Activated CD4-positive, alpha-beta memory T cell treated with anti-CD3 and anti-CD28 coated beads for 36 hours (primary cell): ENCODE data around the gene ZNF837. TPM values are rescaled to one million over a fixed set of nuclear protein-coding genes. Genes with fewer than 3 reads are reported as not detected.
"Not testable (repeated sequence)": the region's sequence is repeated elsewhere in the genome, so short reads cannot be mapped to it uniquely, and the experiment has no call there.

Source experiments
- CTCF ChIA-PET: fragments of 350-600 bp; sonication (Branson Sonifier 250); formaldehyde crosslinking; loops from one replicate; lab custom pipeline; 2021; ENCODE audit warnings: antibody characterized with exemption, inconsistent platforms; lab: Charles Lee
- POLR2A ChIA-PET: fragments of 350-600 bp; sonication (Branson Sonifier 250); formaldehyde crosslinking; loops from one replicate; lab custom pipeline; 2021; ENCODE audit warnings: antibody characterized with exemption; lab: Charles Lee
- DNase-seq: peaks from one replicate; pipeline ENCODE4 v3.0.0-alpha.2; 2020
- H3K27ac Mint-ChIP-seq: one replicate; pipeline ENCODE4 v1.8.0; 2021; ENCODE audit warnings: mixed read lengths
- H3K27me3 Mint-ChIP-seq: one replicate; pipeline ENCODE4 v1.8.0; 2021; ENCODE audit warnings: mixed read lengths
- H3K36me3 Mint-ChIP-seq: one replicate; pipeline ENCODE4 v1.8.0; 2021; ENCODE audit warnings: mixed read lengths
- H3K4me1 Mint-ChIP-seq: one replicate; pipeline ENCODE4 v1.8.0; 2021; ENCODE audit warnings: low read depth, mixed read lengths
- H3K4me3 Mint-ChIP-seq: one replicate; pipeline ENCODE4 v1.8.0; 2021; ENCODE audit warnings: mild to moderate bottlenecking, mixed read lengths
- H3K9me3 Mint-ChIP-seq: one replicate; pipeline ENCODE4 v1.8.0; 2021; ENCODE audit warnings: mixed read lengths
- intact Hi-C: fragments of 100-400 bp; cut with micrococcal nuclease; formaldehyde crosslinking; loops from one replicate; pipeline ENCODE4 v1.15.1; 2023
- total RNA-seq, 2 experiments: library from RNA; stranded (reverse); gene quantifications; one replicate each; pipeline ENCODE4 v1.2.3, GENCODE V29; 2021

ZNF837 gene
- total RNA-seq, 2 experiments from 2014 or later = 2.1 to 2.4 TPM

GRCh38 chr19:58382997-58383603 lies 2.3 kb upstream of the ZNF837 start:
- CTCF ChIA-PET = no interaction called here
- H3K27me3 Mint-ChIP-seq = no peaks in the 10 kb centered on the region
- intact Hi-C loops = no loop called here
- H3K27ac Mint-ChIP-seq = peak overlapping the region; percentile 10
- peaks cover 31% of the 10 kb centered on the region for H3K4me1 Mint-ChIP-seq
- DNase-seq = no peak
- H3K36me3 Mint-ChIP-seq = peaks cover 13% of the 10 kb centered on the region
- POLR2A ChIA-PET = no interaction called here
- no peaks in the 10 kb centered on the region for H3K9me3 Mint-ChIP-seq
- H3K4me3 Mint-ChIP-seq = no peak overlapping the region

GRCh38 chr19:58381460-58382212 lies 806 bp upstream of the ZNF837 start:
- DNase-seq = no peak
- Mint-ChIP-seq H3K9me3 (no peaks in the 10 kb centered on the region), H3K27me3 (no peaks in the 10 kb centered on the region), H3K4me3 (peak overlapping the region; percentile 84), H3K27ac (peak overlapping the region; percentile 81), H3K36me3 (no peaks in the 10 kb centered on the region), H3K4me1 (peaks cover 28% of the 10 kb centered on the region)
- POLR2A ChIA-PET = interaction anchor here (0.8 to 1.7 kb wide), 5 partner anchors 19 to 174 kb away, joined by 3 to 6 read pairs (median 4); partner anchors contain the start of genes CHMP2A, ZNF497 and ZNF584
- intact Hi-C loops = loop anchor here (1.0 to 2.0 kb wide), 10 partner anchors 19 to 198 kb away; partner anchors contain the start of genes ERVK3-1, ZNF132, ZNF274 and ZNF446
- CTCF ChIA-PET = interaction anchor here (0.7 kb wide), 1 partner anchor 152 kb away, joined by 3 read pairs; no protein-coding TSS in a partner anchor

GRCh38 chr19:58380037-58380661 lies 681 bp downstream of the ZNF837 start:
- intact Hi-C loops = loop anchor here (1.0 to 2.0 kb wide), 5 partner anchors 53 to 139 kb away; partner anchors contain the start of genes ZBTB45, ZNF446 and ZSCAN22
- Mint-ChIP-seq H3K27me3 (no peaks in the 10 kb centered on the region), H3K36me3 (no peaks in the 10 kb centered on the region), H3K4me3 (peak overlapping the region; percentile 84), H3K27ac (peak overlapping the region; percentile 92), H3K9me3 (no peaks in the 10 kb centered on the region), H3K4me1 (peaks cover 17% of the 10 kb centered on the region)
- CTCF ChIA-PET = interaction anchor here (0.7 to 1.4 kb wide), 2 partner anchors 134 to 140 kb away, joined by 4 read pairs; partner anchors contain the start of gene ZBTB45
- DNase-seq = no peak
- POLR2A ChIA-PET = interaction anchor here (0.6 to 1.4 kb wide), 4 partner anchors 17 to 164 kb away, joined by 3 to 4 read pairs (median 3); partner anchors contain the start of genes TRIM28, ZNF497 and ZNF584

GRCh38 chr19:58379246-58379645 lies 1.6 kb downstream of the ZNF837 start:
- intact Hi-C loops = no loop called here
- ChIA-PET POLR2A (interaction anchor here (1.2 to 1.4 kb wide), 3 partner anchors 16 to 165 kb away, joined by 3 to 4 read pairs (median 3); partner anchors contain the start of genes TRIM28 and ZNF497), CTCF (interaction anchor here (1.4 kb wide), 1 partner anchor 141 kb away, joined by 4 read pairs; the partner anchor contains the start of gene ZBTB45)
- Mint-ChIP-seq H3K4me1 (peaks cover 15% of the 10 kb centered on the region), H3K27ac (peak overlapping the region; percentile 92), H3K4me3 (peak overlapping the region; percentile 84), H3K36me3 (no peaks in the 10 kb centered on the region), H3K9me3 (no peaks in the 10 kb centered on the region), H3K27me3 (no peaks in the 10 kb centered on the region)
- DNase-seq = no peak

GRCh38 chr19:58376724-58377123 lies 4.1 kb downstream of the ZNF837 start:
- H3K36me3 Mint-ChIP-seq, intact Hi-C loops, H3K27me3 Mint-ChIP-seq, H3K9me3 Mint-ChIP-seq, H3K27ac Mint-ChIP-seq, H3K4me1 Mint-ChIP-seq, POLR2A ChIA-PET, H3K4me3 Mint-ChIP-seq, DNase-seq, CTCF ChIA-PET: not testable (repeated sequence)

- H3K36me3 Mint-ChIP-seq = no peaks in the 10 kb centered on the region
Measured at GRCh38 chr19:58374200-58374599, 6.6 kb downstream of the ZNF837 start.

GRCh38 chr19:58372311-58373133 lies 8.3 kb downstream of the ZNF837 start:
- H3K27me3 Mint-ChIP-seq = no peaks in the 10 kb centered on the region
- intact Hi-C loops = no loop called here
- no peaks in the 10 kb centered on the region for H3K9me3 Mint-ChIP-seq
- no peak for DNase-seq
- no peak overlapping the region for H3K4me3 Mint-ChIP-seq
- H3K36me3 Mint-ChIP-seq = no peaks in the 10 kb centered on the region
- H3K27ac Mint-ChIP-seq = no peak overlapping the region
- CTCF ChIA-PET = no interaction called here
- H3K4me1 Mint-ChIP-seq = no peaks in the 10 kb centered on the region
- POLR2A ChIA-PET = no interaction called here

More at GRCh38 chr19:58374200-58374599, 6.6 kb downstream of the ZNF837 start:
- ChIA-PET CTCF (no interaction called here), POLR2A (no interaction called here)
- Mint-ChIP-seq H3K27me3 (no peaks in the 10 kb centered on the region), H3K9me3 (no peaks in the 10 kb centered on the region), H3K4me3 (no peak overlapping the region), H3K27ac (no peak overlapping the region), H3K4me1 (no peaks in the 10 kb centered on the region)
- no peak for DNase-seq
- intact Hi-C loops = no loop called here

- no peaks in the 10 kb centered on the region for H3K9me3 Mint-ChIP-seq
- H3K4me3 Mint-ChIP-seq = no peak overlapping the region
- no peak for DNase-seq
- intact Hi-C loops = no loop called here
- ChIA-PET CTCF (no interaction called here), POLR2A (no interaction called here)
- H3K4me1 Mint-ChIP-seq = no peaks in the 10 kb centered on the region
- no peaks in the 10 kb centered on the region for H3K27me3 Mint-ChIP-seq
- H3K36me3 Mint-ChIP-seq = no peaks in the 10 kb centered on the region
- H3K27ac Mint-ChIP-seq = no peak overlapping the region
Measured at GRCh38 chr19:58368561-58369360, 12.1 kb downstream of the ZNF837 start.

GRCh38 chr19:58367698-58368454 lies 13.0 kb downstream of the ZNF837 start:
- no peak for DNase-seq
- Mint-ChIP-seq H3K4me3 (no peak overlapping the region), H3K27ac (no peak overlapping the region), H3K4me1 (peaks cover under 1% of the 10 kb centered on the region), H3K9me3 (no peaks in the 10 kb centered on the region), H3K36me3 (no peaks in the 10 kb centered on the region), H3K27me3 (no peaks in the 10 kb centered on the region)
- CTCF ChIA-PET = no interaction called here
- POLR2A ChIA-PET = no interaction called here
- intact Hi-C loops = no loop called here

- H3K27ac Mint-ChIP-seq = no peak overlapping the region
- DNase-seq = no peak
- no peaks in the 10 kb centered on the region for H3K36me3 Mint-ChIP-seq
- H3K9me3 Mint-ChIP-seq = no peaks in the 10 kb centered on the region
- ChIA-PET POLR2A (no interaction called here), CTCF (no interaction called here)
- no peak overlapping the region for H3K4me3 Mint-ChIP-seq
- H3K27me3 Mint-ChIP-seq = no peaks in the 10 kb centered on the region
- peaks cover 7% of the 10 kb centered on the region for H3K4me1 Mint-ChIP-seq
- intact Hi-C loops = no loop called here
Measured at GRCh38 chr19:58366585-58367430, 14.0 kb downstream of the ZNF837 start.
